ENCODE data around the gene SLC46A1.

- TF ChIP-seq CTCF (conservative IDR thresholded peaks at IDR 0.05; ENCODE audit: low read depth in 2 of 2) (no peak), EZH2 (IDR thresholded peaks at IDR 0.05; ENCODE audit: low read depth, unreplicated experiment) (no peak), POLR2AphosphoS5 (IDR thresholded peaks at IDR 0.05; ENCODE audit: low read depth) (no peak), REST (IDR thresholded peaks at IDR 0.05; ENCODE audit: unreplicated experiment) (no peak), JUNB (IDR thresholded peaks at IDR 0.05; ENCODE audit: unreplicated experiment) (no peak)
Observed at GRCh38 chr17:28363186-28363585, 42.8 kb downstream of the SLC46A1 start.

Measured in GM23338 (cell line).